RWPE2 (cell line): ENCODE measurements around the gene GRPEL1.

Experiments used
- ATAC-seq: fragments of 200-7000 bp; cut with Tn5 transposase; 3 replicates; pipeline ENCODE4 v1.9.1; 2021; ENCODE audit warnings: low read depth
- DNase-seq: peaks from one replicate; pipeline ENCODE4 v3.0.0-alpha.2; 2020; ENCODE audit warnings: low spot score
- H3K27ac ChIP-seq: fragments of 450-650 bp; 2 replicates; pipeline ENCODE4 v1.5.1; 2017; ENCODE audit warnings: mild to moderate bottlenecking; ENCODE audit not compliant: poor library complexity, severe bottlenecking
- H3K27me3 ChIP-seq: fragments of 250-450 bp; sonication (Bioruptor Pico); 2 replicates; pipeline ENCODE4 v1.5.1; 2021; ENCODE audit warnings: mild to moderate bottlenecking, moderate library complexity; ENCODE audit not compliant: insufficient read depth, poor library complexity, severe bottlenecking
- H3K36me3 ChIP-seq: fragments of 250-450 bp; sonication (Bioruptor Pico); 2 replicates; pipeline ENCODE4 v1.5.1; 2020; ENCODE audit warnings: low read depth, mild to moderate bottlenecking, moderate library complexity
- H3K4me1 ChIP-seq: fragments of 250-450 bp; sonication (Bioruptor Pico); 2 replicates; pipeline ENCODE4 v1.5.1; 2021; ENCODE audit warnings: mild to moderate bottlenecking, moderate library complexity; ENCODE audit not compliant: insufficient read depth, poor library complexity, severe bottlenecking
- H3K4me3 ChIP-seq: fragments of 250-450 bp; sonication (Bioruptor Pico); 2 replicates; pipeline ENCODE4 v1.5.1; 2021; ENCODE audit warnings: mild to moderate bottlenecking, moderate library complexity; ENCODE audit not compliant: severe bottlenecking
- H3K9me3 ChIP-seq: fragments of 250-450 bp; sonication (Bioruptor Pico); 2 replicates; pipeline ENCODE4 v1.5.1; 2021; ENCODE audit warnings: mild to moderate bottlenecking, moderate library complexity; ENCODE audit not compliant: severe bottlenecking
- CTCF ChIP-seq: fragments of 450-650 bp; IDR thresholded peaks from one replicate; pipeline ENCODE4 v1.5.1; 2017; ENCODE audit warnings: mild to moderate bottlenecking, moderate library complexity; ENCODE audit not compliant: poor library complexity, severe bottlenecking

Gene GRPEL1

GRCh38 chr4:7019367-7019766, 48.5 kb downstream of the GRPEL1 start:
- no peak for ATAC-seq
- Histone ChIP-seq H3K4me3 (no peak overlapping the region), H3K4me1 (peaks cover 31% of the 10 kb centered on the region), H3K27ac (no peak overlapping the region), H3K36me3 (peaks cover 77% of the 10 kb centered on the region), H3K9me3 (no peaks in the 10 kb centered on the region), H3K27me3 (no peaks in the 10 kb centered on the region)
- DNase-seq, result no peak
- TF ChIP-seq CTCF, result no peak

- H3K27me3 ChIP-seq, result no peaks in the 10 kb centered on the region
- no peaks in the 10 kb centered on the region for H3K9me3 ChIP-seq
- H3K36me3 ChIP-seq, result peaks cover 78% of the 10 kb centered on the region
- no peak overlapping the region for H3K4me3 ChIP-seq
- DNase-seq (no peak), ATAC-seq (no peak)
- peaks cover 30% of the 10 kb centered on the region for H3K4me1 ChIP-seq
- no peak for TF ChIP-seq CTCF
- H3K27ac ChIP-seq, result no peak overlapping the region
These were observed 49.6 kb downstream of the GRPEL1 start for GRCh38 chr4:7018281-7018680.

DNA sequence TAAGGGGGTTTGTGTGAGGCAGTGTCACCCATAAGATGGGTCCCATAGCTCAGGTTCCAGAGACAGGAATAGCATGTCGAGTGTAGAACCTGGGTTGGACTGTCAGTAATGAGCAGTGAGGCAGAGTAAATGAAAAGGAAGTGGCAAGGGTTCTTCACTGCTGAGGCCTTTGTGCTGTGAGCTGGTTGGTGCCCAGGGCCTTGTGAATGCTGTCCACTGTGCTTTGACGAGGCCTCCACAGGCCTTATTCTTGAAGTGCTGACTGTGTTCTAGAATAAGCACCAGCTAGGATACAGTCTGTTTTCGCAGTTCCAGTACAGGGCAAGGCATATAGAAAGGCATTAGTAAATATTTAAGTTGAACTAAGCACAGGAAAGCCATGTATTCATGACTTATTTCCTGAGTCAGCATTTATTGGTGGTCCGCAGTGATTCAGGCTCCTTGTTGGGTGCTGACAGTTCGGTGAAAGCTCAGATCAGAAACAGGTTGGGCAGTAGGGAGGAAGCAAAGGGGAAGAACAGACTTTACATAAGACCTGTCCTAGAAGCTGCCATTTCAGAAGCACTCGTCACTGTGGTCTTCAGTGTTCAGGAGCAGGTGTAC, 50.3 kb downstream of the GRPEL1 start:
- no peak overlapping the region for H3K4me3 ChIP-seq
- peaks cover 78% of the 10 kb centered on the region for H3K36me3 ChIP-seq
- no peaks in the 10 kb centered on the region for H3K9me3 ChIP-seq
- no peaks in the 10 kb centered on the region for H3K27me3 ChIP-seq
- TF ChIP-seq CTCF, result no peak
- ATAC-seq, result no peak
- DNase-seq, result no peak
- no peak overlapping the region for H3K27ac ChIP-seq
- H3K4me1 ChIP-seq, result peaks cover 22% of the 10 kb centered on the region

GRCh38 chr4:7016512-7016911, 51.4 kb downstream of the GRPEL1 start:
- DNase-seq (no peak), ATAC-seq (no peak)
- H3K4me3 ChIP-seq, result no peak overlapping the region
- no peak for TF ChIP-seq CTCF
- no peaks in the 10 kb centered on the region for H3K27me3 ChIP-seq
- peaks cover 84% of the 10 kb centered on the region for H3K36me3 ChIP-seq
- H3K27ac ChIP-seq, result no peak overlapping the region
- H3K4me1 ChIP-seq, result peaks cover 12% of the 10 kb centered on the region
- no peaks in the 10 kb centered on the region for H3K9me3 ChIP-seq

DNA sequence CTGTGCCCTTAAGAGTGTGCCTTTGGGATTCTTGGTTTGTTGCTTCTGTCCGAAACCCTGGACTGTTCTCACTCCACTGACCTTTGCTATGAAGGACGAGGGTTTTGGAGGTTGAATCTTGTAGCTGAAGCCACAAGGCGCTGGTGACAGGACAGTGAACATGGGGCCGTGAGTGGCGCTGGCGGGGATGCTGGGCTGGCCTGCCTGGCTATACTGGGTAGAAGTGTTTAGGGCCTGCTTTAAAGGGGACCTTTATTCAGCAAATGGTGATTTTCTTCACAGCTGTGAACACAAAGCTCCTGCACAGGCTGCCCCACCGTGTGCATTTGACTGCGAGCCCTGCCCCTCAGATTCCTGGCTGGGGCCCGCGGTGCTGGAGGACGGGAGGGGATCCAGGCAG, 51.8 kb downstream of the GRPEL1 start:
- H3K36me3 ChIP-seq, result peaks cover 84% of the 10 kb centered on the region
- TF ChIP-seq CTCF, result no peak

More for the DNA sequence above, 51.8 kb downstream of the GRPEL1 start:
- H3K27me3 ChIP-seq, result no peaks in the 10 kb centered on the region
- peaks cover 8% of the 10 kb centered on the region for H3K4me1 ChIP-seq
- no peak overlapping the region for H3K4me3 ChIP-seq
- DNase-seq (no peak), ATAC-seq (no peak)
- H3K27ac ChIP-seq, result no peak overlapping the region
- H3K9me3 ChIP-seq, result no peaks in the 10 kb centered on the region
